Heart left ventricle (tissue), 16 donors: ENCODE measurements around the gene TNFAIP2. TPM values are rescaled to one million over a fixed set of nuclear protein-coding genes. Genes with fewer than 3 reads are reported as not detected.

Experiments used
- ATAC-seq, 4 donors: fragments of 200-7000 bp; cut with Tn5 transposase; one replicate each; pipeline ENCODE4 v1.9.1; 2020 to 2022; ENCODE audit warnings: moderate library complexity in 4 of 4, mild to moderate bottlenecking in 3 of 4, moderate number of reproducible peaks in 1 of 4
- DNase-seq, 5 donors: peaks; one replicate each; pipeline ENCODE4 v3.0.0-alpha.2; 2020
- H3K27ac ChIP-seq, 12 donors: fragments of 200-600 bp; sonication (generic) in 4 of 12; one replicate each; pipeline versions ENCODE4 v1.5.0 to v1.8.0; 2016 to 2022; ENCODE audit warnings: mild to moderate bottlenecking in 2 of 12
- H3K27me3 ChIP-seq, 9 donors: fragments of 200-600 bp; sonication (generic) in 2 of 9; one replicate each; pipeline versions ENCODE4 v1.5.1 to v1.8.0; 2016 to 2022; ENCODE audit warnings: mild to moderate bottlenecking in 3 of 9
- H3K36me3 ChIP-seq, 9 donors: fragments of 200-600 bp; sonication (generic) in 2 of 9; one replicate each; pipeline versions ENCODE4 v1.5.0 to v1.8.0; 2018 to 2022; ENCODE audit warnings: mild to moderate bottlenecking in 2 of 9
- H3K4me1 ChIP-seq, 12 donors: fragments of 200-600 bp; sonication (generic) in 4 of 12; one replicate each; pipeline versions ENCODE4 v1.5.0 to v1.8.0; 2016 to 2022; ENCODE audit warnings: mild to moderate bottlenecking in 3 of 12
- H3K4me3 ChIP-seq, 12 donors: fragments of 200-600 bp; sonication (generic) in 4 of 12; one replicate each; pipeline versions ENCODE4 v1.5.0 to v1.8.0; 2017 to 2022; ENCODE audit warnings: mild to moderate bottlenecking in 9 of 12, moderate library complexity in 4 of 12
- H3K9me3 ChIP-seq, 12 donors: fragments of 200-600 bp; sonication (generic) in 4 of 12; one replicate each; pipeline versions ENCODE4 v1.5.0 to v1.8.0; 2016 to 2022; ENCODE audit warnings: mild to moderate bottlenecking in 1 of 12
- CTCF ChIP-seq, 12 donors: fragments of 200-600 bp; sonication (generic) in 4 of 12; IDR thresholded peaks; one replicate each; pipeline versions ENCODE4 v1.5.0 to v1.8.0; 2018 to 2022; ENCODE audit warnings: antibody characterized with exemption in 12 of 12, mild to moderate bottlenecking in 5 of 12
- POLR2A ChIP-seq, 2 donors: fragments of 450-650 bp; IDR thresholded peaks; one replicate each; pipeline ENCODE4 v1.6.1; 2017; ENCODE audit warnings: antibody characterized with exemption in 2 of 2, mild to moderate bottlenecking in 2 of 2, moderate library complexity in 2 of 2
- WGBS, 4 donors: extraction: QIAGEN DNeasy Blood & Tissue Kit in 2 of 4; methylation state at CpG; one replicate each; pipeline versions ENCODE4 v1.1.5 to v1.1.7; 2013 to 2018; 5-methylcytosine and 5-hydroxymethylcytosine counted together
- intact Hi-C, 10 donors: fragments of 100-400 bp; cut with DNase I; formaldehyde crosslinking; loops; one replicate each; pipeline versions ENCODE4 v1.11.1 to v1.14.2; 2022
- polyA plus RNA-seq, 2 donors: library from polyadenylated mRNA; stranded (reverse); fragments of 200-250 nt; gene quantifications; one replicate each; pipeline ENCODE4 v1.2.3, GENCODE V29; 2013
- total RNA-seq, 9 donors: library from RNA; depleted of rRNA in 2 of 9; stranded (reverse); fragments of >200 nt in 2 of 9; fragmentation: NEBNext Ultra II Directional in 3 of 9; extraction: Animal tissue kit (Norgen Biotek cat#: 25700) in 3 of 9; gene quantifications; one replicate each; pipeline versions ENCODE4 v1.1.0 to v1.2.4, GENCODE V29; 2016 to 2023
- donor health status: ischemic (EF 13 %, LVEDD 7.1; RV severe dilation, severe dysfunction).
- donor health status: healthy with polysubstance abuse.
- donor health status: DM: no; HTN: yes; CAD: no.
- donor health status: DM: no; HTN: no; CAD: no.
- donor health status: ischemic (EF 25% LVEDD 6.9; RV normal size, moderate dysfunction).
- donor health status: ischemic (EF 25% LVEDD 5.7; RV mildly dilated, moderate dysfunction).
- donor health status: healthy.
- donor health status: DM: yes; HTN: yes; CAD: no.
- donor health status: ischemic (EF 35%, LVEDD 5.7; RV mildly dilated, moderate dysfunction).
- donor health status: nonischemic (EF 11% LVEDD 7.7; RV severe dilation, severe dysfunction).
- donor health status: DM: yes; HTN: yes; CAD: no.
- donor health status: PGD.
- donor health status: ischemic (EF 29% LVEDD 5.4; RV normal size, mild dysfunction).
- donor health status: nonischemic (EF 23%, LVEDD 6.1; RV moderate dilation, normal function).

TNFAIP2 gene
- total and polyA plus RNA-seq, 11 donors = 22.0 to 253 (median 33.5) TPM

GRCh38 chr14:103104654-103105452, 18.4 kb upstream of the TNFAIP2 start:
- Histone ChIP-seq H3K27ac (no peak overlapping the region), H3K4me1 (peaks cover 0 to 35% (median 24%) of the 10 kb centered on the region in 12 donors), H3K4me3 (no peak overlapping the region), H3K27me3 (peaks cover 17 to 54% (median 43%) of the 10 kb centered on the region in 9 donors), H3K9me3 (no peaks in the 10 kb centered on the region), H3K36me3 (no peaks in the 10 kb centered on the region)
- intact Hi-C loops = loop anchor here (1.0 to 10.0 kb wide), 10 partner anchors 36 to 188 kb away; no protein-coding TSS in a partner anchor
- TF ChIP-seq POLR2A (IDR thresholded peaks at IDR 0.05) (peak in 1 of 2 donors; percentile 17), CTCF (IDR thresholded peaks at IDR 0.05) (peak; percentile 88 to 98 (median 94))
- ATAC-seq (peak; percentile 69 to 81 (median 76)), DNase-seq (peak; percentile 64 to 88 (median 68))
- 5 to 7% (median 5%) methylated on average over 48 to 59 of the region's 59 CpGs for WGBS, 4 donors

DNA sequence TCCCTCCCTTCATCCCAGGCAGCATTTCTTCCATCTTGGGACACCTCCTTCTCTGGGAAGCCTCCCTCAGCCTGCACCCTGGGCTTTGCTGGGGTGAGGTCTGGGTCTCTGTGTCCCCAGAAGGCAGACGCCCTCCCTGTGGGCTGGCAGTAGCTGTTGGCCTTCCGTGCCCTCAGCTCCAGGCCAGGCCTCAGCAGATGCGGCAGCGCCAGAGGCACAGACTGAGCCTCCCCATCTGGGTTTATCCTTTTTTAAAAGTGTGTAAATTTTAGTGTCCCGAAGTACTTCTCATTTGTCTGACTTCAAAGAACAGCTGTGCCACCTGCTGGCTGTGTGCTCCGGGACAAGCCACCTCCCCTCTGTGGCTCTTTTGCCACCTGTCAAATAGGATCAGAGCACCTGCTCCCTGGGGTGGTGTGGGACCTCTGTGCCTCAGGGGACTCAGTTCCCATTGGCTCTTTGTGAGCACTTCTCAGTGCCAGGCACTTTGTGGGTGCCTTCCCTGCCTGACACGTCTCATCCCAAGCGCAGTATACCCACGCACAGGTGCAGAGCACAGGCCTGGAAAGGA, 17.6 kb upstream of the TNFAIP2 start:
- TF ChIP-seq CTCF (IDR thresholded peaks at IDR 0.05) = peak in 1 of 12 donors; percentile 4
- no peak for TF ChIP-seq POLR2A (IDR thresholded peaks at IDR 0.05)
- Histone ChIP-seq H3K27me3 (peaks cover 17 to 47% (median 40%) of the 10 kb centered on the region in 9 donors), H3K27ac (no peak overlapping the region), H3K36me3 (no peaks in the 10 kb centered on the region), H3K9me3 (no peaks in the 10 kb centered on the region), H3K4me3 (no peak overlapping the region), H3K4me1 (peaks cover 0 to 43% (median 32%) of the 10 kb centered on the region in 12 donors)
- intact Hi-C loops = loop anchor here (1.0 to 10.0 kb wide), 10 partner anchors 35 to 187 kb away; no protein-coding TSS in a partner anchor
- no peak for ATAC-seq
- 65 to 81% (median 73%) methylated on average over 7 to 9 of the region's 9 CpGs for WGBS, 4 donors
- no peak for DNase-seq

DNA sequence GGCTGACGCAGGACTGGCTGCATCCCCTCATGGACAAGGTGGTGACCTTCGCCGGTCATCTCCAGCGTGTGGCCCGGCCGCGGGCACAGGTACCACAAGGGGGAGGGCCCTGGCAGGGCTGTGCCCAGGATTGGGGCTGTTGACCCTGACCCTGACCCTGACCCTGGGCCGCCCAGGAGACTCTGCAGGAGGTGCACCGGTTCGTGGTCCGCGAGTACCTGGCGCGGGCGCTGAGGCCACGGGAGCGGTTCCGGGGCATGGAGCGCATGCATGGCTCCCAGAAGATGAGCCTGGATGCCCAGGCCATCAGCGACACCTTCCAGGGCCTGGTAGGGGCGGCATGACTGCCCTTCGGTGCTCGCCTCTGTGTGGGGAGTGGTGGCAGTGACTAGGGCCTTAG, 15.8 kb upstream of the TNFAIP2 start:
- Histone ChIP-seq H3K4me1 (peaks cover 0 to 56% (median 37%) of the 10 kb centered on the region in 12 donors), H3K4me3 (no peak overlapping the region), H3K9me3 (no peaks in the 10 kb centered on the region), H3K36me3 (no peaks in the 10 kb centered on the region), H3K27ac (no peak overlapping the region), H3K27me3 (peaks cover 17 to 30% (median 24%) of the 10 kb centered on the region in 9 donors)
- no peak for TF ChIP-seq CTCF (IDR thresholded peaks at IDR 0.05)
- TF ChIP-seq POLR2A (IDR thresholded peaks at IDR 0.05) = no peak
- WGBS, 4 donors = 95 to 96% (median 96%) methylated on average over 7 to 23 of the region's 23 CpGs
- ATAC-seq (no peak), DNase-seq (no peak)
- intact Hi-C loops = loop anchor here in 7 of 10 donors (5.0 to 10.0 kb wide), 4 partner anchors 35 to 185 kb away; no protein-coding TSS in a partner anchor
